Measurements from ENCODE around the gene OR52E5.

GRCh38 chr11:5880329-5880728, 12.7 kb upstream of the OR52E5 start, which contains the start of gene OR52E4:
- no peak for TF ChIP-seq EZH2 (IDR thresholded peaks at IDR 0.05; ENCODE audit: borderline replicate concordance, low read depth, low read length, poor library complexity, severe bottlenecking)
- TF ChIP-seq, protein P1, sequence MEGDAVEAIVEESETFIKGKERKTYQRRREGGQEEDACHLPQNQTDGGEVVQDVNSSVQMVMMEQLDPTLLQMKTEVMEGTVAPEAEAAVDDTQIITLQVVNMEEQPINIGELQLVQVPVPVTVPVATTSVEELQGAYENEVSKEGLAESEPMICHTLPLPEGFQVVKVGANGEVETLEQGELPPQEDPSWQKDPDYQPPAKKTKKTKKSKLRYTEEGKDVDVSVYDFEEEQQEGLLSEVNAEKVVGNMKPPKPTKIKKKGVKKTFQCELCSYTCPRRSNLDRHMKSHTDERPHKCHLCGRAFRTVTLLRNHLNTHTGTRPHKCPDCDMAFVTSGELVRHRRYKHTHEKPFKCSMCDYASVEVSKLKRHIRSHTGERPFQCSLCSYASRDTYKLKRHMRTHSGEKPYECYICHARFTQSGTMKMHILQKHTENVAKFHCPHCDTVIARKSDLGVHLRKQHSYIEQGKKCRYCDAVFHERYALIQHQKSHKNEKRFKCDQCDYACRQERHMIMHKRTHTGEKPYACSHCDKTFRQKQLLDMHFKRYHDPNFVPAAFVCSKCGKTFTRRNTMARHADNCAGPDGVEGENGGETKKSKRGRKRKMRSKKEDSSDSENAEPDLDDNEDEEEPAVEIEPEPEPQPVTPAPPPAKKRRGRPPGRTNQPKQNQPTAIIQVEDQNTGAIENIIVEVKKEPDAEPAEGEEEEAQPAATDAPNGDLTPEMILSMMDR (conservative IDR thresholded peaks at IDR 0.05; ENCODE audit: low read depth, low read length) = no peak

All from A673 (cell line).